ENCODE results near the gene DARS2.
"Not testable (repeated sequence)": the region's sequence is repeated elsewhere in the genome, so short reads cannot be mapped to it uniquely, and the experiment has no call there.

The DARS2 gene

GRCh38 chr1:173862769-173863223 is 38.3 kb downstream of the DARS2 start:
- no peak for DNase-seq

- no peak for DNase-seq
Measured at GRCh38 chr1:173863224-173864161, 39.0 kb downstream of the DARS2 start.

- no peak for DNase-seq
Measured at GRCh38 chr1:173864179-173864867, 39.9 kb downstream of the DARS2 start.

GRCh38 chr1:173865468-173866164 is 41.1 kb downstream of the DARS2 start:
- DNase-seq = no peak

GRCh38 chr1:173866413-173867115 is 42.1 kb downstream of the DARS2 start:
- no peak for DNase-seq

GRCh38 chr1:173867141-173867752 is 42.8 kb downstream of the DARS2 start:
- no peak for DNase-seq

GRCh38 chr1:173867753-173868265 is 43.3 kb downstream of the DARS2 start, which contains the start of gene GAS5:
Gene GAS5 (minus strand): TSS chr1:173867989.
- peak; percentile 100 for DNase-seq

GRCh38 chr1:173868266-173869020 is 44.0 kb downstream of the DARS2 start, which contains the start of gene ZBTB37:
Gene ZBTB37 (plus strand): TSS chr1:173868380. CDS start chr1:173870226, 1,846 bp downstream.
- peak; percentile 91 for DNase-seq

- no peak for DNase-seq
Measured at GRCh38 chr1:173869021-173869359, 44.5 kb downstream of the DARS2 start.

- DNase-seq = peak; percentile 31
Measured at GRCh38 chr1:173870252-173871075, 46.0 kb downstream of the DARS2 start.

- DNase-seq = no peak
Measured at GRCh38 chr1:173871091-173871490, 46.6 kb downstream of the DARS2 start.

GRCh38 chr1:173871500-173871899 is 47.0 kb downstream of the DARS2 start:
- DNase-seq = no peak

GRCh38 chr1:173876732-173877131 is 52.3 kb downstream of the DARS2 start:
- no peak for DNase-seq

GRCh38 chr1:173878251-173878650 is 53.8 kb downstream of the DARS2 start:
- DNase-seq = no peak

- DNase-seq = not testable (repeated sequence)
Measured at GRCh38 chr1:173881117-173881516, 56.6 kb downstream of the DARS2 start.

GRCh38 chr1:173884701-173885100 is 60.2 kb downstream of the DARS2 start:
- no peak for DNase-seq

- DNase-seq = no peak
Measured at GRCh38 chr1:173886746-173887611, 62.5 kb downstream of the DARS2 start.

- DNase-seq = no peak
Measured at GRCh38 chr1:173887627-173888026, 63.2 kb downstream of the DARS2 start.

- DNase-seq = no peak
Measured at GRCh38 chr1:173888749-173889148, 64.3 kb downstream of the DARS2 start.
